HG03442 (cell line): ENCODE data around the gene COMMD2.

Experiments
- ATAC-seq: cut with Tn5 transposase; IDR thresholded peaks from one replicate; pipeline ENCODE4 v1.9.1; 2021; ENCODE audit warnings: mild to moderate bottlenecking, moderate library complexity; ENCODE audit not compliant: unreplicated experiment

COMMD2 gene

DNA sequence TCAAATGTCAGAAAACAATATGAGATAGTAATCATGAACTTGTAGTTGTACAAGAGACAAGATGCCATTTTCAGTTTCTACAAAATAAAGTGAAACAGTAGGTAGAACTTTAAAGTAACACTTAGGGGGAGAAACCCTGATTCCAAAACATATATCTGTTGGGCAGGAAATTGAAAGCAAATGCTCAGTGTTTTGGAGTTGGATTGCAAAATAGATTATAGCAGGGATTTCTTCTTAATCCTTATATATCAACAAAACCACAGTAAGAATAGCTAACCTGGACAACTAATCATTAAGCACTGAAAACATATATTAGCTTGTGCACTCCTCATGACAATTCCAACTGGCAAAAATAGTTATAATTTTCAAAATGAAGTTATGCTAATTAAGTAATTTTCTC lies 46.9 kb downstream of the COMMD2 start:
- ATAC-seq: no peak

DNA sequence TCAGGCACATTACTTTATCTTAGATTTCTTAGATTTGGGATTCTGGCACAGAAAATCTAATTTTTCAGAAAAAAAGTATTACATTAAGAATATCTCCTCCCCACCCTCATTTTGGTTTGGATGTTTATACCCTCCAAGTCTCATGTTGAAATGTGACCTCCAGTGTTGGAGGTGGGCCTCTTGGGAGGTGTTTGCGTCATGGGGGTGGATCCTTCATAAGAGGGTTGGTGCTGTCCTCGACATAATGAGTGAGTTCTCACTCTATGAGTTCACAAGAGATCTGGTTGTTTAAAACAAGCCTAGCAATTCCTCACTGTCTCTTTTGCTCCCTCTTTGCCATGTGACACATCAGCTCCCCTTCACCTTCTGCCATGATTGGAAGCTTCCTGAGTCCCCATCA lies 48.8 kb downstream of the COMMD2 start:
- no peak for ATAC-seq

DNA sequence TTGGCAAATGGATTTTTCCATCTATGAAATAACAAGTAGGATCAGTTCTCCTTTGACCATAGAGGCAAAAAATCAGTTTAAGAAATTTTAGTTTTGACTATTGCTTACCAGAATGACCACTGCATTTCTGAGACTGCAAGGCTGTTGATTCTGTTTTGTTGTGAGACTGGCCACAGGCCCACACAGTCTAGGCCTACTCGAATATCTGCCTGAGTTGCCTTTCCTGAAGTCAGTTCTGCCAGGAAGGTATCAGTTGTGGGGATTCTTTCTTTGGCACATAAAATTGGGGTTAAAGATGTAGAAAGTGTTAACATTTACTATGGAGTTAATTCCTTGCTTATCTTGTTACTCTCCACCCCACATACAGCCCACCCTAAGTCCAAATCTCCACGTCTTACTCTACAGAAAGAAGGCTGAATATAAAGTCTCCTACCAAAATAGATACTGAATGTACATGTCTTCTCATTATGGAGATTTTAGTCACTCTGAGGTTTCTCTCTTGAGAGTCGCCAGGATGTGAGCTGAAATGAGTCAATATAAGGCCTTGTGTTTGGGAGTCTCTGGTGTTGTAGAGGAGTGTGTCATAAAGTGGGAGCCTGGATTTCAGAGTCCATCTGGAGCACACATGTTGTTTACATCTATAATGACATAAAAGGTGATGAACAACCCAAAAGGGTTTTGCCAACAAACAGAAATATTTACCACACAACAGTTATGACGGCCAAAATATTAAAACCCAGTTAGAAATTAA lies 49.4 kb downstream of the COMMD2 start:
- ATAC-seq: peak; percentile 63

DNA sequence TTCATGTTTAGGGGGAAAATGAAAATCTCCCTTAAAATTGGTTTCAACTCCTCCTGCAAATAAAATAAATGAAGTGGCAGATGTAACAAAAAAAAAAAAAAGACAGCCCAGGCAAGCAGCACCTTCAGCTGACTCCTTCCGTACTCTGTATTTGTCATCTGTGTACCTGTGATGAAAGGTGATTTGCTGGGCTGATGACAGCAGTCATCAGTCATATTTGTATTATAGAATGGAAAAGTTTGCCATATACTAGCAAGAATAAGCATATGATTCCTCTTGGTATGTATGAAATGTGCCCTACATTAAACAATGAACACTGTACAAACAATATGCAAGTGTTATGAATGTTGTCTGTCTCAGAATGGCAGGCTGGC lies 50.3 kb downstream of the COMMD2 start:
- ATAC-seq: no peak

DNA sequence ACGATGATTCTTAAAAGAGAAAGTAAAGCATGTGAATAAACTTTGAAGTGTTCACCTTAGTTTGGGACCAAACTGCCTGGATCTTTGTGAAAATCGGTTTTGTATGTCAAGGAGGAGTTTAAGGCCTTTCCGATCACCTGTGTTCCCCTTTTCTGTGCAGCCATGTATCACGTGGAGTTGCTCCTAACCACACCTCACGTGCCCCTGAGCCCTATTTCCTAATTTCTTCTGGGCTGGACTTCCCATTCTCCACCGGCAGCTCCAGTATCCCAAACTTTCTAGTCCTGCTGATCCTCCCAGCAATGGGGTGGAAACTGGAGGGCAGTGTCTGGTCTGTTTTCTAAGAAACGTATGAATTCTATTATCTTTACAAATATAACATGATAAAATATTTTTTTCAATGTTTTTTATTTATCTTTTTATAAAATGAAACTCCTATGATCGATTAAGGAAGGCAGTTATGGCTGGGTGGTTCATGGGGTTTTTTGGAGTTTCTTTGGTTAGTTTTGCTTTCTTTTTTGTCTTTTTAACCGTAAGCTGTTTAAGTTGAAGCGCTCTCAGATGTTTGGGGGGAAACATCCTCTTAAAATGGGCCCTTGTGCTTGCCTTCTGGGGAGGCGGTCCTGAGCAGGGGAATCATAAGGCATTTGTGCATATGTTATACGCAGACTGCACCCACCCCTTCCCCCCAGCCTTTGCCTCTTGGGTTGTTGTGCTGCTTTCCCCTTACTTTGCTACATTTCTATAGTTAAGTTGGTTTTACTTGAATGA lies 50.9 kb downstream of the COMMD2 start:
- no peak for ATAC-seq
